ENCODE results near the gene CAMKMT.
A peak's percentile ranks its signal among the peaks of the same experiment; 100 is the strongest.

Gene CAMKMT

DNA sequence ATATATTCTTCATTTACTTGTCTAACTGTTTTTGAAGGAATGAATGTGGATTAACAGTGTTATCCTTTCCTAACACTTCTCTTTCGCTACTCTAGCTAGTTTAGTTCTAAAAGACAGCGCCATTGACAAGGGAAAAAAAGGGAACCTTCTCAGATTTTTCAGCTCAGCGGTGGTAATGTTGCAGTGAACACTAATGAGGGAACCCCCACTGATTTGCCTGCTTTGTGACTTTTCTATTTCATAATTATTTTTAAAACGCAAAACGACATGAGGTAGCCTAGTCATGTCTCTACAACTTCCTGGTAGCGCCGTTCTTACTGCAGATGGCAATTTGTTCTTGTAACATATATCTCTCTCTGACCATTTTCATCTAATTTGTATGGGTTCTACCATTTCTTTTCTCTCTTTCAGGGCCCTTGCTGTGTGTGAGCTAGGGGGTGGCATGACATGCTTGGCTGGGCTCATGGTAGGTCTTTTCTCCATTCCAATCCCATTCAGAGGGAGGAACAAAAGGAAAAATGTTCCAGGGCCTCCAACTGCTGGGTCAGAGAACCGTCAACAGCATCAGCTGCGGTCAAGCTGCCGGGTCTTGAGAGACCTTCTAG, 344.2 kb downstream of the CAMKMT start:
- TF ChIP-seq ZNF274 (IDR thresholded peaks at IDR 0.05; ENCODE audit: low read depth, low read length) (no peak), YY1 (IDR thresholded peaks at IDR 0.05; ENCODE audit: insufficient read depth, insufficient read length) (no peak), SUZ12 (IDR thresholded peaks at IDR 0.05; ENCODE audit: extremely low read depth, insufficient read depth, insufficient read length) (no peak)
- H3K9me3 ChIP-seq (ENCODE audit: insufficient read depth, low read length): no peaks in the 10 kb centered on the region
- H3K9ac ChIP-seq (ENCODE audit: insufficient read length, low read depth): no peak overlapping the region
- no peaks in the 10 kb centered on the region for H3K27me3 ChIP-seq (ENCODE audit: insufficient read depth, insufficient read length)
- H3K4me1 ChIP-seq (ENCODE audit: insufficient read depth, insufficient read length): no peaks in the 10 kb centered on the region
- H3K36me3 ChIP-seq (ENCODE audit: insufficient read depth, insufficient read length, low read length): no peaks in the 10 kb centered on the region
- H3K4me3 ChIP-seq (ENCODE audit: insufficient read length, low read depth): no peak overlapping the region
- no peak for DNase-seq (ENCODE audit: low read depth, low spot score)

- Histone ChIP-seq H3K4me1 (ENCODE audit: insufficient read depth, insufficient read length) (no peaks in the 10 kb centered on the region), H3K27me3 (ENCODE audit: insufficient read depth, insufficient read length) (no peaks in the 10 kb centered on the region), H3K4me3 (ENCODE audit: insufficient read length, low read depth) (no peak overlapping the region), H3K9ac (ENCODE audit: insufficient read length, low read depth) (no peak overlapping the region), H3K36me3 (ENCODE audit: insufficient read depth, insufficient read length, low read length) (no peaks in the 10 kb centered on the region), H3K9me3 (ENCODE audit: insufficient read depth, low read length) (no peaks in the 10 kb centered on the region)
- TF ChIP-seq SUZ12 (IDR thresholded peaks at IDR 0.05; ENCODE audit: extremely low read depth, insufficient read depth, insufficient read length) (no peak), ZNF274 (IDR thresholded peaks at IDR 0.05; ENCODE audit: low read depth, low read length) (no peak), YY1 (IDR thresholded peaks at IDR 0.05; ENCODE audit: insufficient read depth, insufficient read length) (no peak)
- DNase-seq (ENCODE audit: low read depth, low spot score): no peak
Measured at GRCh38 chr2:44706681-44707553, 345.2 kb downstream of the CAMKMT start.

GRCh38 chr2:44707945-44708660, 346.4 kb downstream of the CAMKMT start:
- no peaks in the 10 kb centered on the region for H3K9me3 ChIP-seq (ENCODE audit: insufficient read depth, low read length)
- no peak for DNase-seq (ENCODE audit: low read depth, low spot score)
- no peak overlapping the region for H3K9ac ChIP-seq (ENCODE audit: insufficient read length, low read depth)
- H3K4me1 ChIP-seq (ENCODE audit: insufficient read depth, insufficient read length): no peaks in the 10 kb centered on the region
- no peak for TF ChIP-seq ZNF274 (IDR thresholded peaks at IDR 0.05; ENCODE audit: low read depth, low read length)
- TF ChIP-seq SUZ12 (IDR thresholded peaks at IDR 0.05; ENCODE audit: extremely low read depth, insufficient read depth, insufficient read length): no peak
- no peak for TF ChIP-seq YY1 (IDR thresholded peaks at IDR 0.05; ENCODE audit: insufficient read depth, insufficient read length)
- H3K4me3 ChIP-seq (ENCODE audit: insufficient read length, low read depth): no peak overlapping the region
- no peaks in the 10 kb centered on the region for H3K27me3 ChIP-seq (ENCODE audit: insufficient read depth, insufficient read length)
- no peaks in the 10 kb centered on the region for H3K36me3 ChIP-seq (ENCODE audit: insufficient read depth, insufficient read length, low read length)

DNA sequence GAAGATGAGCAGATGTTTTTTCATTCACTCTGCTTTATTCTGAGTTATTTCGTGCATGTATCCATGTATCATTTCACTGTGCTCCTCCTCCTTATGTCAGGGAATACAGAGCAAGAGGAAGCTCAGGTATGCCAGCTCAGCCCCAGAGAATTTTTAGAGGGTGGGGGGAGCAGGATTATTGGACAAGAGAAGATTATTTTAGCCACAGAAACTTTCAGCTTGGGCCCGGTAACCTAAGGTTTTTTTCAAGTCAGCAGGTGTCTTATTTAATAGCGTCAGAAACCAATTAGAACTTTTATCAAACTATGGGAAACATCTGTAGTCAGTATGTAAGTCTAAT, 346.9 kb downstream of the CAMKMT start:
- Histone ChIP-seq H3K27me3 (ENCODE audit: insufficient read depth, insufficient read length) (no peaks in the 10 kb centered on the region), H3K4me1 (ENCODE audit: insufficient read depth, insufficient read length) (no peaks in the 10 kb centered on the region), H3K4me3 (ENCODE audit: insufficient read length, low read depth) (no peak overlapping the region), H3K9ac (ENCODE audit: insufficient read length, low read depth) (no peak overlapping the region), H3K9me3 (ENCODE audit: insufficient read depth, low read length) (no peaks in the 10 kb centered on the region), H3K36me3 (ENCODE audit: insufficient read depth, insufficient read length, low read length) (no peaks in the 10 kb centered on the region)
- TF ChIP-seq SUZ12 (IDR thresholded peaks at IDR 0.05; ENCODE audit: extremely low read depth, insufficient read depth, insufficient read length): no peak
- TF ChIP-seq ZNF274 (IDR thresholded peaks at IDR 0.05; ENCODE audit: low read depth, low read length): no peak
- no peak for TF ChIP-seq YY1 (IDR thresholded peaks at IDR 0.05; ENCODE audit: insufficient read depth, insufficient read length)
- no peak for DNase-seq (ENCODE audit: low read depth, low spot score)

DNA sequence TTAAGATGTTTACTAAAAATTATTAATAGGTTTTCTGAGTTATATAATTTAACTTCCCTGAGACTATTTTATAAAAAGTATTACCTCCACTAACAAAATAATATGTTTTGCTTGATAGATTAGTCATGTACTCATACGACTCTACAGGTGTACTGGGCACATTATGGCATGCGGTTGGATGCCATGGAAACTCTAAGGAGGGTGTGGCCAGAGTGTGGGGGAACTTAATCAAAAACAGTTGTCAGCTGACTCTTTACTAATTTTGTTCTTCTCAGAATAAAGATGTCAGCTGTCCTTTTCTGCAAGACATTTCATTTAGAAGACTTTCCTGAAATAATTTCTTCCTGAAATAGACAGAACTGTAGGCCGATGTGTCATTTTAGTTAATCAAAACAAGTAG, 351.4 kb downstream of the CAMKMT start:
- no peaks in the 10 kb centered on the region for H3K4me1 ChIP-seq (ENCODE audit: insufficient read depth, insufficient read length)
- no peak for TF ChIP-seq SUZ12 (IDR thresholded peaks at IDR 0.05; ENCODE audit: extremely low read depth, insufficient read depth, insufficient read length)
- no peak for TF ChIP-seq ZNF274 (IDR thresholded peaks at IDR 0.05; ENCODE audit: low read depth, low read length)
- TF ChIP-seq YY1 (IDR thresholded peaks at IDR 0.05; ENCODE audit: insufficient read depth, insufficient read length): no peak
- H3K4me3 ChIP-seq (ENCODE audit: insufficient read length, low read depth): no peak overlapping the region
- no peak overlapping the region for H3K9ac ChIP-seq (ENCODE audit: insufficient read length, low read depth)
- H3K9me3 ChIP-seq (ENCODE audit: insufficient read depth, low read length): no peaks in the 10 kb centered on the region
- H3K36me3 ChIP-seq (ENCODE audit: insufficient read depth, insufficient read length, low read length): no peaks in the 10 kb centered on the region
- DNase-seq (ENCODE audit: low read depth, low spot score): no peak
- no peaks in the 10 kb centered on the region for H3K27me3 ChIP-seq (ENCODE audit: insufficient read depth, insufficient read length)

DNA sequence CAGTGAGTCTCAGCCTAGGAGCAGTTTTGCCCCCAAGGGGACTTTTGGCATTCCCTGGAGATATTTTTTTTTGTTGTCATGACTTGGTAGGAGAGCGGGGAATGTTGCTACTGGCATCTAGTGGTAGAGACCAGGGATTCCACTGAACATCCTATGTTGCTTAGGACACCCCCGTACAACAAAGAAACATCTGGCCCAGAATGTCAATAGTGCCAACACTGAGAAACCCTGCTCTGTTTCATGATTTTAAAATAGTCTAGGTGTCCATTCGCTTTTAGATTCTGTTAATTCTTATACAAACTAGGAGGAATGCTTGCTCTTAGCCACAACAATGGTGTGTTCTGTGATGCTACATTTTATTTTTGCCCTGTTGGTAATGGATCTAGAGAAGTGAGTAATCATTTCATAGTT, 353.9 kb downstream of the CAMKMT start:
- Histone ChIP-seq H3K9ac (ENCODE audit: insufficient read length, low read depth) (no peak overlapping the region), H3K4me1 (ENCODE audit: insufficient read depth, insufficient read length) (no peaks in the 10 kb centered on the region), H3K4me3 (ENCODE audit: insufficient read length, low read depth) (no peak overlapping the region), H3K27me3 (ENCODE audit: insufficient read depth, insufficient read length) (no peaks in the 10 kb centered on the region), H3K9me3 (ENCODE audit: insufficient read depth, low read length) (no peaks in the 10 kb centered on the region), H3K36me3 (ENCODE audit: insufficient read depth, insufficient read length, low read length) (no peaks in the 10 kb centered on the region)
- peak; percentile 61 for DNase-seq (ENCODE audit: low read depth, low spot score)
- TF ChIP-seq ZNF274 (IDR thresholded peaks at IDR 0.05; ENCODE audit: low read depth, low read length) (no peak), SUZ12 (IDR thresholded peaks at IDR 0.05; ENCODE audit: extremely low read depth, insufficient read depth, insufficient read length) (no peak), YY1 (IDR thresholded peaks at IDR 0.05; ENCODE audit: insufficient read depth, insufficient read length) (no peak)

GRCh38 chr2:44716131-44716530, 354.4 kb downstream of the CAMKMT start:
- TF ChIP-seq ZNF274 (IDR thresholded peaks at IDR 0.05; ENCODE audit: low read depth, low read length) (no peak), SUZ12 (IDR thresholded peaks at IDR 0.05; ENCODE audit: extremely low read depth, insufficient read depth, insufficient read length) (no peak), YY1 (IDR thresholded peaks at IDR 0.05; ENCODE audit: insufficient read depth, insufficient read length) (no peak)
- no peak overlapping the region for H3K9ac ChIP-seq (ENCODE audit: insufficient read length, low read depth)
- H3K4me3 ChIP-seq (ENCODE audit: insufficient read length, low read depth): no peak overlapping the region
- H3K36me3 ChIP-seq (ENCODE audit: insufficient read depth, insufficient read length, low read length): no peaks in the 10 kb centered on the region
- no peak for DNase-seq (ENCODE audit: low read depth, low spot score)
- no peaks in the 10 kb centered on the region for H3K27me3 ChIP-seq (ENCODE audit: insufficient read depth, insufficient read length)
- no peaks in the 10 kb centered on the region for H3K9me3 ChIP-seq (ENCODE audit: insufficient read depth, low read length)
- no peaks in the 10 kb centered on the region for H3K4me1 ChIP-seq (ENCODE audit: insufficient read depth, insufficient read length)

Measured in NT2/D1 (cell line).